GM23338 (cell line): Measurements from ENCODE around the gene CNTNAP2. TPM values are rescaled to one million over a fixed set of nuclear protein-coding genes. Genes with fewer than 3 reads are reported as not detected.

Source experiments
- ATAC-seq: fragments of 200-7000 bp; cut with Tn5 transposase; 3 replicates; pipeline ENCODE4 v1.9.1; 2020
- DNase-seq: peaks from one replicate; pipeline ENCODE4 v3.0.0-alpha.2; 2015; ENCODE audit warnings: low spot score
- H2AFZ ChIP-seq: fragments of 200-600 bp; sonication (generic); 2 replicates; pipeline ENCODE4 v1.8.0; 2016; ENCODE audit warnings: antibody characterized with exemption, mild to moderate bottlenecking, moderate library complexity
- H3F3A ChIP-seq: fragments of 200-600 bp; sonication (generic); replicated peaks from 2 replicates; pipeline ENCODE4 v1.8.0; 2017; ENCODE audit warnings: antibody characterized with exemption, mixed run types, low read depth
- H3K27ac ChIP-seq: fragments of 200-600 bp; sonication (generic); 2 replicates; pipeline ENCODE4 v1.6.1; 2016; ENCODE audit warnings: low read depth
- H3K27me3 ChIP-seq: fragments of 200-600 bp; sonication (generic); 2 replicates; pipeline ENCODE4 v1.8.0; 2016; ENCODE audit warnings: mild to moderate bottlenecking, mixed run types, moderate library complexity; ENCODE audit not compliant: insufficient read depth
- H3K36me3 ChIP-seq: fragments of 200-600 bp; sonication (generic); 2 replicates; pipeline ENCODE4 v1.8.0; 2016; ENCODE audit warnings: mild to moderate bottlenecking; ENCODE audit not compliant: insufficient read depth
- H3K4me1 ChIP-seq: fragments of 200-600 bp; sonication (generic); 2 replicates; pipeline ENCODE4 v1.8.0; 2016; ENCODE audit warnings: mild to moderate bottlenecking, moderate library complexity; ENCODE audit not compliant: insufficient read depth
- H3K4me2 ChIP-seq: fragments of 200-600 bp; sonication (generic); 2 replicates; pipeline ENCODE4 v1.7.1; 2017; ENCODE audit warnings: mixed run types
- H3K4me3 ChIP-seq: fragments of 200-600 bp; sonication (generic); 2 replicates; pipeline ENCODE4 v1.6.1; 2016; ENCODE audit warnings: mixed run types
- H3K79me2 ChIP-seq: fragments of 200-600 bp; sonication (generic); replicated peaks from 2 replicates; pipeline ENCODE4 v1.8.0; 2017; ENCODE audit warnings: mild to moderate bottlenecking; ENCODE audit not compliant: insufficient read depth
- H3K9me2 ChIP-seq: fragments of 200-600 bp; sonication (generic); 2 replicates; pipeline ENCODE4 v1.8.0; 2017; ENCODE audit not compliant: insufficient read depth
- H4K20me1 ChIP-seq: fragments of 200-600 bp; sonication (generic); replicated peaks from 2 replicates; pipeline ENCODE4 v1.8.0; 2017; ENCODE audit warnings: mild to moderate bottlenecking; ENCODE audit not compliant: insufficient read depth
- H3K27ac Mint-ChIP-seq: 2 replicates; pipeline ENCODE4 v1.8.0; 2020; ENCODE audit warnings: inconsistent platforms, mild to moderate bottlenecking, moderate library complexity, mixed read lengths
- H3K27me3 Mint-ChIP-seq: 3 replicates; pipeline ENCODE4 v1.8.0; 2022; ENCODE audit warnings: low read depth, mild to moderate bottlenecking, moderate library complexity, mixed read lengths, inconsistent platforms; ENCODE audit not compliant: insufficient read depth, poor library complexity
- H3K36me3 Mint-ChIP-seq: 3 replicates; pipeline ENCODE4 v1.8.0; 2021; ENCODE audit warnings: low read depth, mild to moderate bottlenecking, inconsistent platforms, moderate library complexity, mixed read lengths
- H3K4me1 Mint-ChIP-seq: 3 replicates; pipeline ENCODE4 v1.8.0; 2020; ENCODE audit warnings: mild to moderate bottlenecking, inconsistent platforms, mixed read lengths
- H3K4me3 Mint-ChIP-seq: 3 replicates; pipeline ENCODE4 v1.8.0; 2021; ENCODE audit warnings: moderate library complexity, mild to moderate bottlenecking, inconsistent platforms, mixed read lengths
- H3K9me3 Mint-ChIP-seq: 3 replicates; pipeline ENCODE4 v1.8.0; 2020; ENCODE audit warnings: moderate library complexity, mild to moderate bottlenecking, inconsistent platforms, mixed read lengths
- EZH2 ChIP-seq: fragments of 200-600 bp; sonication (generic); IDR thresholded peaks from one replicate; pipeline ENCODE4 v1.8.0; 2017; ENCODE audit warnings: antibody characterized with exemption, mild to moderate bottlenecking, low read depth; ENCODE audit not compliant: unreplicated experiment
- REST ChIP-seq: IDR thresholded peaks from one replicate; pipeline ENCODE4 v1.6.1; 2018; ENCODE audit warnings: antibody characterized with exemption; ENCODE audit not compliant: unreplicated experiment
- polyA plus RNA-seq: library from polyadenylated mRNA; unstranded; fragments of >200 nt; fragmentation: Nextera tagmentation; extraction: Ambion mirVana; gene quantifications from 2 replicates; pipeline ENCODE4 v1.2.1, GENCODE V29; 2016
- total RNA-seq: library from RNA; depleted of rRNA; stranded (reverse); fragments of >200 nt; shearing (Covaris generic); gene quantifications from 2 replicates; pipeline ENCODE4 v1.2.3, GENCODE V29; 2014
- TF ChIP-seq, protein P1 (sequence below): fragments of 250-450 bp; sonication (Bioruptor Pico); IDR thresholded peaks from 2 replicates; pipeline ENCODE4 v1.5.0; 2020; ENCODE audit warnings: mild to moderate bottlenecking, moderate library complexity

The CNTNAP2 gene
- total and polyA plus RNA-seq, 2 experiments from 2014 or later: 38.2 to 61.3 TPM

DNA sequence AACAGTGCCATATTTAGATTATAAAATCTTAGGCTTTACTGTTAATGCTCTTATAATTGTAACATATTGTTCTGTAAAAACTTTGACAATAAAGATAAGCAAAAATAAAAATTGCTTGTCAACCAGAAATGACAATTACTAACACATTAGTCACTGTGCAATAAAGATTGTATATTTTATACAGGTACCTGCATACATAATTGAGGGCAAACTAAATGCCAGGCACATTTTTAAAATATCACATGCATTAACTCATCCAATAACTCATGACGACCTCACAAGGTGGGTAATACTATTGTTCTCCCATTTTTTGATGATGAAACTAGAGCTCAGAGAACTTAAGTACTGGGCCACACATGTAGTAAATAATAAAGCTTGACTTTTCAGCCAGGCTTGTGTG, 1453.8 kb downstream of the CNTNAP2 start:
- H3K36me3 Mint-ChIP-seq: peaks cover 7% of the 10 kb centered on the region; the same call in 2 of the 3 replicates
- H3K9me3 Mint-ChIP-seq: peaks cover 10% of the 10 kb centered on the region; the same call in 2 of the 3 replicates
- H3K27ac Mint-ChIP-seq: no peak overlapping the region
- Histone ChIP-seq H3K9me2 (no peaks in the 10 kb centered on the region), H3K4me2 (no peak overlapping the region), H3K36me3 (no peaks in the 10 kb centered on the region), H3K27me3 (no peaks in the 10 kb centered on the region), H4K20me1 (no peaks in the 10 kb centered on the region), H3K27ac (no peak overlapping the region), H3F3A (no peaks in the 10 kb centered on the region), H2AFZ (no peak overlapping the region), H3K4me3 (no peak overlapping the region), H3K4me1 (no peaks in the 10 kb centered on the region), H3K79me2 (no peaks in the 10 kb centered on the region)
- H3K4me1 Mint-ChIP-seq: peaks cover 11% of the 10 kb centered on the region
- peaks cover 2% of the 10 kb centered on the region for H3K27me3 Mint-ChIP-seq
- no peak for ATAC-seq
- TF ChIP-seq, protein P1, sequence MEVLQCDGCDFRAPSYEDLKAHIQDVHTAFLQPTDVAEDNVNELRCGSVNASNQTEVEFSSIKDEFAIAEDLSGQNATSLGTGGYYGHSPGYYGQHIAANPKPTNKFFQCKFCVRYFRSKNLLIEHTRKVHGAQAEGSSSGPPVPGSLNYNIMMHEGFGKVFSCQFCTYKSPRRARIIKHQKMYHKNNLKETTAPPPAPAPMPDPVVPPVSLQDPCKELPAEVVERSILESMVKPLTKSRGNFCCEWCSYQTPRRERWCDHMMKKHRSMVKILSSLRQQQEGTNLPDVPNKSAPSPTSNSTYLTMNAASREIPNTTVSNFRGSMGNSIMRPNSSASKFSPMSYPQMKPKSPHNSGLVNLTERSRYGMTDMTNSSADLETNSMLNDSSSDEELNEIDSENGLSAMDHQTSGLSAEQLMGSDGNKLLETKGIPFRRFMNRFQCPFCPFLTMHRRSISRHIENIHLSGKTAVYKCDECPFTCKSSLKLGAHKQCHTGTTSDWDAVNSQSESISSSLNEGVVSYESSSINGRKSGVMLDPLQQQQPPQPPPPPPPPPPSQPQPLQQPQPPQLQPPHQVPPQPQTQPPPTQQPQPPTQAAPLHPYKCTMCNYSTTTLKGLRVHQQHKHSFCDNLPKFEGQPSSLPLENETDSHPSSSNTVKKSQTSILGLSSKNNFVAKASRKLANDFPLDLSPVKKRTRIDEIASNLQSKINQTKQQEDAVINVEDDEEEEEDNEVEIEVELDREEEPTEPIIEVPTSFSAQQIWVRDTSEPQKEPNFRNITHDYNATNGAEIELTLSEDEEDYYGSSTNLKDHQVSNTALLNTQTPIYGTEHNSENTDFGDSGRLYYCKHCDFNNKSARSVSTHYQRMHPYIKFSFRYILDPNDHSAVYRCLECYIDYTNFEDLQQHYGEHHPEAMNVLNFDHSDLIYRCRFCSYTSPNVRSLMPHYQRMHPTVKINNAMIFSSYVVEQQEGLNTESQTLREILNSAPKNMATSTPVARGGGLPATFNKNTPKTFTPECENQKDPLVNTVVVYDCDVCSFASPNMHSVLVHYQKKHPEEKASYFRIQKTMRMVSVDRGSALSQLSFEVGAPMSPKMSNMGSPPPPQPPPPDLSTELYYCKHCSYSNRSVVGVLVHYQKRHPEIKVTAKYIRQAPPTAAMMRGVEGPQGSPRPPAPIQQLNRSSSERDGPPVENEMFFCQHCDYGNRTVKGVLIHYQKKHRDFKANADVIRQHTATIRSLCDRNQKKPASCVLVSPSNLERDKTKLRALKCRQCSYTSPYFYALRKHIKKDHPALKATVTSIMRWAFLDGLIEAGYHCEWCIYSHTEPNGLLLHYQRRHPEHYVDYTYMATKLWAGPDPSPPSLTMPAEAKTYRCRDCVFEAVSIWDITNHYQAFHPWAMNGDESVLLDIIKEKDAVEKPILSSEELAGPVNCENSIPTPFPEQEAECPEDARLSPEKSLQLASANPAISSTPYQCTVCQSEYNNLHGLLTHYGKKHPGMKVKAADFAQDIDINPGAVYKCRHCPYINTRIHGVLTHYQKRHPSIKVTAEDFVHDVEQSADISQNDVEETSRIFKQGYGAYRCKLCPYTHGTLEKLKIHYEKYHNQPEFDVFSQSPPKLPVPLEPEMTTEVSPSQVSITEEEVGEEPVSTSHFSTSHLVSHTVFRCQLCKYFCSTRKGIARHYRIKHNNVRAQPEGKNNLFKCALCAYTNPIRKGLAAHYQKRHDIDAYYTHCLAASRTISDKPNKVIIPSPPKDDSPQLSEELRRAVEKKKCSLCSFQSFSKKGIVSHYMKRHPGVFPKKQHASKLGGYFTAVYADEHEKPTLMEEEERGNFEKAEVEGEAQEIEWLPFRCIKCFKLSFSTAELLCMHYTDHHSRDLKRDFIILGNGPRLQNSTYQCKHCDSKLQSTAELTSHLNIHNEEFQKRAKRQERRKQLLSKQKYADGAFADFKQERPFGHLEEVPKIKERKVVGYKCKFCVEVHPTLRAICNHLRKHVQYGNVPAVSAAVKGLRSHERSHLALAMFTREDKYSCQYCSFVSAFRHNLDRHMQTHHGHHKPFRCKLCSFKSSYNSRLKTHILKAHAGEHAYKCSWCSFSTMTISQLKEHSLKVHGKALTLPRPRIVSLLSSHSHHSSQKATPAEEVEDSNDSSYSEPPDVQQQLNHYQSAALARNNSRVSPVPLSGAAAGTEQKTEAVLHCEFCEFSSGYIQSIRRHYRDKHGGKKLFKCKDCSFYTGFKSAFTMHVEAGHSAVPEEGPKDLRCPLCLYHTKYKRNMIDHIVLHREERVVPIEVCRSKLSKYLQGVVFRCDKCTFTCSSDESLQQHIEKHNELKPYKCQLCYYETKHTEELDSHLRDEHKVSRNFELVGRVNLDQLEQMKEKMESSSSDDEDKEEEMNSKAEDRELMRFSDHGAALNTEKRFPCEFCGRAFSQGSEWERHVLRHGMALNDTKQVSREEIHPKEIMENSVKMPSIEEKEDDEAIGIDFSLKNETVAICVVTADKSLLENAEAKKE (CRISPR knock-in tag): no peak
- TF ChIP-seq EZH2: no peak
- no peak overlapping the region for H3K4me3 Mint-ChIP-seq
- DNase-seq: no peak

DNA sequence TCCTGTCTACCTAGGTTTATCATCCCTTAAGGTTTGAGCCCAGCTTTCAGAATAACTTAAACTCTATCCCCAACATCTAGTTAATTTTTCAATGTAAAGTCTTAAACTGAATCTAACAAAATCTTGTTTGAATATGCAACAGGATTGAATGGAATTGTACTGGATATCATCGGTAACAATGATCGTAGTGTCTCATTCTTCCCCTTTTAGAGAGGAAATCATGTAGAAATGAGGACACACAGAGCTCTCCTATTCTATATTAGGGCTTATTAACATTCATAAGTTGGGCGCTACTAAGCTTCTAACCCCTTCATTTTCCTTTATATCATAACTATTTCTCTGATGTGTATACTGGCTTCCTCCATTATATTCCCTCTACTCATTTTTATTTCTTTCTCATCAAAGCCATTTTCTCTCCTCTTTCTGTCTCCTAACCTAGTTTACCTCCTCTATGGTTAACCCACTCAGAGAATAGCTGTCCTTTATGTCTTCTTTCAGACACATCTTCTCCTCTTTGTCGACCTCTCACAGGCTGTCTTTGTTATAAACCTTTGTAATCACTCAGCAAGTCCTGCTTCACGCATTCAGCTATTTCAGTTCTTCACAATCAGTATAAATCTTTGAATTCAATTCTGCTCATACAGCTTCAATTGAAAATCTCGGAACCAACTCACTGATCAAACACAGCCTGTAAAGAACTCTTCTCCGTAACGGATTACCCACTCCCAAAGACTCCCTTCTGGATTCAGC, 1455.0 kb downstream of the CNTNAP2 start:
- Mint-ChIP-seq H3K27me3 (peaks cover 2% of the 10 kb centered on the region), H3K4me3 (no peak overlapping the region), H3K36me3 (peaks cover 3% of the 10 kb centered on the region; the same call in 1 of the 3 replicates), H3K9me3 (peaks cover 6% of the 10 kb centered on the region; the same call in 2 of the 3 replicates), H3K27ac (no peak overlapping the region), H3K4me1 (peaks cover 10% of the 10 kb centered on the region; the same call in 2 of the 3 replicates)
- Histone ChIP-seq H3K4me1 (no peaks in the 10 kb centered on the region), H3K27ac (no peak overlapping the region), H3F3A (no peaks in the 10 kb centered on the region), H4K20me1 (no peaks in the 10 kb centered on the region), H3K4me3 (no peak overlapping the region), H3K36me3 (no peaks in the 10 kb centered on the region), H3K9me2 (no peaks in the 10 kb centered on the region), H3K79me2 (no peaks in the 10 kb centered on the region), H2AFZ (0 out of 2 replicates have a peak overlapping the region, but pooled peaks have one; percentile 14), H3K27me3 (no peaks in the 10 kb centered on the region), H3K4me2 (no peak overlapping the region)
- no peak for DNase-seq
- ATAC-seq: no peak
- TF ChIP-seq REST: no peak
